PFSK-1 (cell line): ENCODE data around the gene SRSF8.

Experiments
- FOXP2 ChIP-seq: optimal IDR thresholded peaks from 2 replicates; pipeline ENCODE3; 2011; ENCODE audit warnings: borderline replicate concordance, control low read depth, inconsistent platforms; ENCODE audit not compliant: insufficient read depth; ENCODE audit errors: extremely low read length, extremely low read depth
- POLR2AphosphoS5 ChIP-seq: IDR thresholded peaks from 2 replicates; pipeline ENCODE4 v1.6.1; 2012; ENCODE audit warnings: low read depth, mild to moderate bottlenecking, control low read depth, low read length, moderate library complexity
- REST ChIP-seq, 2 experiments: IDR thresholded peaks; 2 replicates each; pipeline versions ENCODE4 v1.6.1 to v1.8.0; 2011 to 2012; ENCODE audit warnings: low read depth in 2 of 2, low read length in 2 of 2, control low read depth in 1 of 2, inconsistent platforms in 1 of 2, mild to moderate bottlenecking in 1 of 2, moderate library complexity in 1 of 2; ENCODE audit not compliant: insufficient read depth in 1 of 2
- SIN3A ChIP-seq: IDR thresholded peaks from 2 replicates; pipeline ENCODE4 v1.6.1; 2012; ENCODE audit warnings: mild to moderate bottlenecking, low read length, moderate library complexity, borderline replicate concordance; ENCODE audit not compliant: insufficient read depth
- TAF1 ChIP-seq: IDR thresholded peaks from 2 replicates; pipeline ENCODE4 v1.6.1; 2012; ENCODE audit warnings: low read length, control low read depth, borderline replicate concordance; ENCODE audit not compliant: insufficient read depth

SRSF8 gene

GRCh38 chr11:95101935-95102334, 35.2 kb downstream of the SRSF8 start:
- TF ChIP-seq FOXP2 (no peak), POLR2AphosphoS5 (no peak), SIN3A (no peak), REST (IDR thresholded peaks at IDR 0.05; ENCODE audit: insufficient read depth in 1 of 2, low read depth in 2 of 2, low read length in 2 of 2) (no peak), TAF1 (no peak)

- TF ChIP-seq REST (IDR thresholded peaks at IDR 0.05; ENCODE audit: insufficient read depth in 1 of 2, low read depth in 2 of 2, low read length in 2 of 2), result no peak
- no peak for TF ChIP-seq FOXP2
- no peak for TF ChIP-seq POLR2AphosphoS5
- no peak for TF ChIP-seq SIN3A
- no peak for TF ChIP-seq TAF1
Observed at GRCh38 chr11:95102733-95103132, 36.0 kb downstream of the SRSF8 start.

- no peak for TF ChIP-seq FOXP2
- no peak for TF ChIP-seq REST (IDR thresholded peaks at IDR 0.05; ENCODE audit: insufficient read depth in 1 of 2, low read depth in 2 of 2, low read length in 2 of 2)
- no peak for TF ChIP-seq TAF1
- TF ChIP-seq SIN3A, result no peak
- TF ChIP-seq POLR2AphosphoS5, result no peak
Observed at GRCh38 chr11:95103701-95104100, 37.0 kb downstream of the SRSF8 start.

GRCh38 chr11:95104121-95104830, 37.6 kb downstream of the SRSF8 start:
- no peak for TF ChIP-seq FOXP2
- TF ChIP-seq POLR2AphosphoS5, result no peak
- no peak for TF ChIP-seq SIN3A
- TF ChIP-seq TAF1, result no peak
- TF ChIP-seq REST (IDR thresholded peaks at IDR 0.05; ENCODE audit: insufficient read depth in 1 of 2, low read depth in 2 of 2, low read length in 2 of 2), result no peak
